Spinal cord (tissue), 10 donors: Measurements from ENCODE around the gene ADAMTS8. TPM values are rescaled to one million over a fixed set of nuclear protein-coding genes. Genes with fewer than 3 reads are reported as not detected.

Source experiments
- DNase-seq, 6 donors: peaks; one replicate each; pipeline versions ENCODE4 v3.0.0 to v3.0.0-alpha.2; 2013 to 2015; ENCODE audit warnings: low spot score in 6 of 6, low read depth in 4 of 6
- H3K27ac ChIP-seq: one replicate; pipeline ENCODE4 v1.5.1; 2013; ENCODE audit warnings: low read depth, low read length, control low read depth
- H3K27me3 ChIP-seq: one replicate; pipeline ENCODE4 v1.6.1; 2013; ENCODE audit warnings: low read length; ENCODE audit not compliant: control insufficient read depth, insufficient read depth
- H3K36me3 ChIP-seq: one replicate; pipeline ENCODE4 v1.6.1; 2013; ENCODE audit warnings: low read length; ENCODE audit not compliant: control insufficient read depth, insufficient read depth
- H3K4me1 ChIP-seq: one replicate; pipeline ENCODE4 v1.6.1; 2013; ENCODE audit warnings: low read length; ENCODE audit not compliant: control insufficient read depth, insufficient read depth
- H3K4me3 ChIP-seq: one replicate; pipeline ENCODE4 v1.5.1; 2013; ENCODE audit warnings: low read depth, low read length, control low read depth
- H3K9me3 ChIP-seq: one replicate; pipeline ENCODE4 v1.6.1; 2013; ENCODE audit warnings: low read length; ENCODE audit not compliant: control insufficient read depth, insufficient read depth
- WGBS: methylation state at CpG from one replicate; pipeline ENCODE4 v1.1.5; 2013; ENCODE audit warnings: missing lambda C conversion rate; ENCODE audit not compliant: insufficient coverage; 5-methylcytosine and 5-hydroxymethylcytosine counted together
- polyA plus RNA-seq, 2 donors: library from polyadenylated mRNA; unstranded; fragments of 120-200 nt; gene quantifications; one replicate each; pipeline ENCODE4 v1.2.1, GENCODE V29; 2013; ENCODE audit not compliant: insufficient read length in 2 of 2
- total RNA-seq, 2 donors: library from RNA; depleted of rRNA in 1 of 2; stranded (reverse); fragments of 120-200 nt in 1 of 2; fragments of >200 nt in 1 of 2; gene quantifications; one replicate each; pipeline versions ENCODE4 v1.2.3 to v1.2.4, GENCODE V29; 2013 to 2014
- donor health status: healthy.

ADAMTS8 gene
- total and polyA plus RNA-seq, 4 donors = 1.7 to 4.5 (median 2.8) TPM

DNA sequence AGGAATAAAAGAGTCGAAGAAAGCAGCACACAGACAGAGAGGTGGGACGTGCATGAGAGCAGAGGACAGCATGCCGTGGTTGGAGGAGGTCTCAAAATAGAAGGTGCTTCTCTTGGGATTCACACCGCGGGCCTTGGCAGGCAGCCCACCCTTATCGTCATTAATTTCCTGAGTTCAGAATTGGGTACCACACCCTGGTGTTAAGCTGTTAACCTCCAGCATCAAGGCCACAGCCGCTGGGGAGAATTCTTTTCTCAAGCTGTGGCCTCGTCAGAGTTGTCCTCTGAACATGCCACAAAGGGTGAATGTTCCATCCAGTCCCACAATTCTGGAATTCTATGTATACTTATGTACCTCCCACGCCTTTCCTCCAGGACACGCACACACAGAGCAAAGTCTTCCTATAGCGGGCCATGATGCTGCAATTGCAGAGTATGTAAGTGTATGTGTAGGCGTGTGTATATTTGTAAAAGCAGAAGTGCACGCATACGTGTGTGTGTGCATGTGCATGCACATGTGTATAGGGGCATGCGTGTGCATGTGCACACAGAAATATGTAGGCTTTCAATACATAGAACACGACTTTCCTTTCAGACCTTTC, 39.0 kb downstream of the ADAMTS8 start:
- 82% methylated on average over 5 of the region's 16 CpGs for WGBS
- no peaks in the 10 kb centered on the region for H3K27me3 ChIP-seq

DNA sequence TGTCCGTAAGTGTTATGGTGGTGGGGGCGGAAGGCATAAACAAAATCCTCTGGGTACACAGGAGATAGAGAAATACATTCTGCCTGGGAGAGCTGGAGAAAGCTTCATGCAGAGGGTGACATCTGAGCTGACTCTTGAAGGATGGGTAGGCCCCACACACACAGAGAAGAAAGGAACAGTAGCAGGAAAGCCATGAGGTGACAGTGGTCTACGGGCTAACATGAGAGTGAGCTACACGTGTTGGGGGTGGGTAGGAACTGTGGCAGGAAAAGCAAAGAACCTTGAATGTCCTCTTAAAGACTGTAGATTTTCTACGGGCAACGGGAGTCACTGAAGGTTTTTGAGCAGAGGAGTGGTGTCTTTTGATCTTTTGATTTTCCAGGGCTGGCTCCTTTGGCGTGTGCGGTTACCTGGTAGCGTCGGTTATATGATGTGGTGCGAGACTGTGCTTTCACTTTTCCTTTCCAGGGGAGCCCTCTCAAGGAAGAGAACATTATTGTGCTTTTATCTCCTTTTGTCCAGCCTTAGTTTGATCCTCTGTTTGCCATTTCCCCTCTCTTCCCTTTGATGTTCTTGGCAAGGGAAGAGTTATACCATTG, 39.7 kb downstream of the ADAMTS8 start:
- no peak overlapping the region for H3K27ac ChIP-seq

More for the DNA sequence above, 39.0 kb downstream of the ADAMTS8 start:
- Histone ChIP-seq H3K27ac (no peak overlapping the region), H3K9me3 (no peaks in the 10 kb centered on the region), H3K36me3 (no peaks in the 10 kb centered on the region), H3K4me3 (no peak overlapping the region), H3K4me1 (no peaks in the 10 kb centered on the region)
- no peak for DNase-seq

GRCh38 chr11:130386056-130386455, 42.4 kb downstream of the ADAMTS8 start:
- Histone ChIP-seq H3K27me3 (no peaks in the 10 kb centered on the region), H3K27ac (no peak overlapping the region), H3K4me3 (no peak overlapping the region), H3K36me3 (no peaks in the 10 kb centered on the region), H3K9me3 (no peaks in the 10 kb centered on the region), H3K4me1 (no peaks in the 10 kb centered on the region)
- 90% methylated on average over 3 of the region's 3 CpGs for WGBS
- DNase-seq = no peak

More for the DNA sequence above, 39.7 kb downstream of the ADAMTS8 start:
- Histone ChIP-seq H3K27me3 (no peaks in the 10 kb centered on the region), H3K4me3 (no peak overlapping the region), H3K36me3 (no peaks in the 10 kb centered on the region), H3K4me1 (no peaks in the 10 kb centered on the region), H3K9me3 (no peaks in the 10 kb centered on the region)
- 82% methylated on average over 8 of the region's 11 CpGs for WGBS
- DNase-seq = no peak

GRCh38 chr11:130383344-130384211, 44.8 kb downstream of the ADAMTS8 start:
- 64% methylated on average over 10 of the region's 10 CpGs for WGBS
- H3K27ac ChIP-seq = no peak overlapping the region
- no peaks in the 10 kb centered on the region for H3K9me3 ChIP-seq
- H3K4me3 ChIP-seq = no peak overlapping the region
- DNase-seq = no peak
- H3K4me1 ChIP-seq = no peaks in the 10 kb centered on the region
- no peaks in the 10 kb centered on the region for H3K36me3 ChIP-seq
- no peaks in the 10 kb centered on the region for H3K27me3 ChIP-seq

- H3K27me3 ChIP-seq = no peaks in the 10 kb centered on the region
- H3K4me1 ChIP-seq = no peaks in the 10 kb centered on the region
- H3K27ac ChIP-seq = no peak overlapping the region
- no peak for DNase-seq
- H3K9me3 ChIP-seq = no peaks in the 10 kb centered on the region
- WGBS = 64% methylated on average over 6 of the region's 7 CpGs
- H3K36me3 ChIP-seq = no peaks in the 10 kb centered on the region
- no peak overlapping the region for H3K4me3 ChIP-seq
These were observed 47.1 kb downstream of the ADAMTS8 start for GRCh38 chr11:130381317-130381716.

GRCh38 chr11:130380778-130381177, 47.6 kb downstream of the ADAMTS8 start:
- H3K4me1 ChIP-seq = no peaks in the 10 kb centered on the region

GRCh38 chr11:130379276-130379675, 49.1 kb downstream of the ADAMTS8 start:
- H3K9me3 ChIP-seq = no peaks in the 10 kb centered on the region
- WGBS = 94% methylated on average over 4 of the region's 5 CpGs

More at GRCh38 chr11:130380778-130381177, 47.6 kb downstream of the ADAMTS8 start:
- 97% methylated on average over 5 of the region's 5 CpGs for WGBS
- H3K27ac ChIP-seq = no peak overlapping the region
- no peaks in the 10 kb centered on the region for H3K36me3 ChIP-seq
- no peak overlapping the region for H3K4me3 ChIP-seq
- no peaks in the 10 kb centered on the region for H3K9me3 ChIP-seq
- DNase-seq = no peak
- H3K27me3 ChIP-seq = no peaks in the 10 kb centered on the region

DNA sequence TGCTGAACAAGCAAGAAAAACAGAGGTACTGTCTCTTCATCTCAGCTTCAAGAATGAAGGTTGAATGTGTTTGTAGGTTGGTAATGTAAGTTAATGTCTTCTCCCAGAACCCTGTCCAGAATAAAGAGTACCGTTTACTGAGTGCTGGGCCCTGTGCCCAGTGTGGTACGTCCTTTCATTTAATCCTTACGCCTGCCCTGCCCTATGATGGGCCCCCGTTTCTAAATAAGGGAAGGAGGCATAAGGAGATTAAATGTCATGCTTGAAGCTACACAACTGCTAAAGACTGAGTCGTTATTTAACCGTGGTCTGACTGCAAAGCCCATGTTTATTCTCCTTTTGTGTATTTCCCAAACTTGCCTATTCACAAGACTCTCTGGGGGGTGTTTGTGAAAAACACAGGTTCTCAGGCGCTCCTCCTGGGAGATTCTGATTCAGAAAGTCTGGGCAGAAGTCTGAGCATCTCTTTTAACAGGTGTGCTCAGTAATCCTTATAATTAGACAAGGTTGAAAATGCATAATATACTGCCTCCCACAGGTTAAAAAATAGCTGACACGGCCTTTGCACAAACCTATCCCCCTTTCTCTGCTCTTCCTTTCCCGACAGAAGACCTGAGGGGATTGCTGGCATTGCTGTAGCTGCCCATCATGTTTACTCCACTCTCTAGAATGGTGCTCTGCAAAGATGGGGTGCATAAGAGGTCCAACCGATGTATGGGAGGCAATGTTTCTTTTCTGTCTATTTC, 57.4 kb downstream of the ADAMTS8 start:
- Histone ChIP-seq H3K27me3 (no peaks in the 10 kb centered on the region), H3K4me1 (peaks cover 10% of the 10 kb centered on the region), H3K4me3 (no peak overlapping the region), H3K36me3 (no peaks in the 10 kb centered on the region), H3K27ac (no peak overlapping the region), H3K9me3 (no peaks in the 10 kb centered on the region)
- WGBS = no CpG with 5 or more reads among the region's 10 CpGs
- no peak for DNase-seq

More at GRCh38 chr11:130379276-130379675, 49.1 kb downstream of the ADAMTS8 start:
- no peak for DNase-seq
- Histone ChIP-seq H3K36me3 (no peaks in the 10 kb centered on the region), H3K27ac (no peak overlapping the region), H3K27me3 (no peaks in the 10 kb centered on the region), H3K4me3 (no peak overlapping the region), H3K4me1 (no peaks in the 10 kb centered on the region)

DNA sequence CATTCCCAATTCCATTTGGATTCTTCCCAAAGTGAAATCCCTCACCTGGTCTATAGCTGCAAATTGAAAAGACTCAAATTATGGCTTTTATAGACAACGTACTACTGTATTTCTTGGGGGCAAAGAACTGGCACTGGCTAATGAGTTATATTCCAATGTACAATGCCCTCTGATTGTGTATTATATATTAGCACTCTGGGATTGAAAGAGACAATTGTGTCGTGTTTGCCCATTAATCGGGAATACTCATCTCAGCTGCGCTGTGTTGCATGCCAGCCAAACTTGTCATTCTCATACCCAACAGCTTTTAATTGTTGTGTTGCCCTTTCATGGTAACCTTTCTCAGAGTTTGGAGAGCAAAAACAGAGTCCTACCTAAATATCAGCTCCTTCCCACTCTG, 58.7 kb downstream of the ADAMTS8 start:
- WGBS = no CpG with 5 or more reads among the region's 4 CpGs
- no peaks in the 10 kb centered on the region for H3K27me3 ChIP-seq
- H3K4me3 ChIP-seq = no peak overlapping the region
- H3K27ac ChIP-seq = no peak overlapping the region
- H3K36me3 ChIP-seq = no peaks in the 10 kb centered on the region
- peak in 1 of 6 donors; percentile 39 for DNase-seq
- H3K4me1 ChIP-seq = peaks cover 10% of the 10 kb centered on the region
- no peaks in the 10 kb centered on the region for H3K9me3 ChIP-seq
